ENCODE results near the gene SLBP. TPM values are rescaled to one million over a fixed set of nuclear protein-coding genes. Genes with fewer than 3 reads are reported as not detected.
"Not testable (repeated sequence)": the region's sequence is repeated elsewhere in the genome, so short reads cannot be mapped to it uniquely, and the experiment has no call there.

Gene SLBP
- total RNA-seq, 1 donor from 2014 or later: 60.2 TPM

DNA sequence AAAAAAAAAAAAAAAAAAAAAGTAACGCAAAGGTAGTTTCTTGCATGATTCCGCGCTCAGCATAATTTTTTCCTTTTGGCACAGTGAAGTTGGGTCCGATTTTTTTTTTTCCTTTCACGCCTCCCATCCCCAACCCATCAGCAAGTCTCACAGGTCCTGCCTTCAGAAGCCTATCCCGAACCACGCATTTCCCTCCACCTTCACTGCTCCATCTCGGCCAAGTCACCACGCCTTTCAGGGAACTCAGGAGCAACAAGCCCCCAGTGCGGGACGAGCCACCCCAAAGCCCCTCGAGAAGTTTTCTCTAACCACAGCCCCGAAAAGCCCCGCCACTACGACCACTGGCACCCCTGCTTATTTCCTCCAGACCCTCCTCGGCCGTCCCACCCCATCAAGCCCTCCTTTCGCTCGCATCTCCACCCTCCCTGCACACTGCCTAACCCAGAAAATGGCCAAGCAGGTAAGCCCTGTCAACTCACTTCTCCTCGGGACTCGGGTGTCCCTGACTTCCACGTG, 1.0 kb downstream of the SLBP start:
- no peak for DNase-seq (ENCODE audit: low read depth, low spot score)
- Mint-ChIP-seq H3K9me3 (no peaks in the 10 kb centered on the region), H3K4me3 (peak overlapping the region; percentile 95), H3K36me3 (ENCODE audit: low read depth) (peaks cover 18% of the 10 kb centered on the region), H3K27me3 (ENCODE audit: low read depth) (no peaks in the 10 kb centered on the region), H3K4me1 (peaks cover 46% of the 10 kb centered on the region), H3K27ac (ENCODE audit: unreplicated experiment) (peak overlapping the region; percentile 82)
- TF ChIP-seq, protein P1, sequence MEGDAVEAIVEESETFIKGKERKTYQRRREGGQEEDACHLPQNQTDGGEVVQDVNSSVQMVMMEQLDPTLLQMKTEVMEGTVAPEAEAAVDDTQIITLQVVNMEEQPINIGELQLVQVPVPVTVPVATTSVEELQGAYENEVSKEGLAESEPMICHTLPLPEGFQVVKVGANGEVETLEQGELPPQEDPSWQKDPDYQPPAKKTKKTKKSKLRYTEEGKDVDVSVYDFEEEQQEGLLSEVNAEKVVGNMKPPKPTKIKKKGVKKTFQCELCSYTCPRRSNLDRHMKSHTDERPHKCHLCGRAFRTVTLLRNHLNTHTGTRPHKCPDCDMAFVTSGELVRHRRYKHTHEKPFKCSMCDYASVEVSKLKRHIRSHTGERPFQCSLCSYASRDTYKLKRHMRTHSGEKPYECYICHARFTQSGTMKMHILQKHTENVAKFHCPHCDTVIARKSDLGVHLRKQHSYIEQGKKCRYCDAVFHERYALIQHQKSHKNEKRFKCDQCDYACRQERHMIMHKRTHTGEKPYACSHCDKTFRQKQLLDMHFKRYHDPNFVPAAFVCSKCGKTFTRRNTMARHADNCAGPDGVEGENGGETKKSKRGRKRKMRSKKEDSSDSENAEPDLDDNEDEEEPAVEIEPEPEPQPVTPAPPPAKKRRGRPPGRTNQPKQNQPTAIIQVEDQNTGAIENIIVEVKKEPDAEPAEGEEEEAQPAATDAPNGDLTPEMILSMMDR (conservative IDR thresholded peaks at IDR 0.05): no peak

DNA sequence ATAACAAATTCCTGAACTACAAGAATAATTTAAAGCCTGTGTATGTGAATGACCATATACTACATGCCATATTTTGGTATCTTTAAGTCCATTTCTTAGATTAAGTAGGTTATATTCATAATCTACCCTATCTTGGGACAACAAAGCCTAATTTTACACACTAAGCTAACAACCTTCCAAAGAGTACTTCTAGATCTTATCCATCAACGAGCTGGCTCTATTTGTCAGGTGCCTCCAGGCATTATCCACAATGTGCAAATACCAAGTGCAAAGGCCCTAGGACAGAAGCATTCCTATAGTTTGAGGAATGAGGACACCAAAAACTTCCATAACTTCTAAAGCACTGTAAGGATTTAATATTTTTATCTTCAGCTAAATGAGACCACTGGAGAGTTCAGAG, 3.5 kb downstream of the SLBP start:
- peaks cover 18% of the 10 kb centered on the region for H3K36me3 Mint-ChIP-seq (ENCODE audit: low read depth)
- peaks cover 33% of the 10 kb centered on the region for H3K4me1 Mint-ChIP-seq
- no peaks in the 10 kb centered on the region for H3K9me3 Mint-ChIP-seq
- no peaks in the 10 kb centered on the region for H3K27me3 Mint-ChIP-seq (ENCODE audit: low read depth)
- peak overlapping the region; percentile 95 for H3K4me3 Mint-ChIP-seq
- no peak for DNase-seq (ENCODE audit: low read depth, low spot score)
- TF ChIP-seq, protein P1 (conservative IDR thresholded peaks at IDR 0.05): no peak
- H3K27ac Mint-ChIP-seq (ENCODE audit: unreplicated experiment): no peak overlapping the region

DNA sequence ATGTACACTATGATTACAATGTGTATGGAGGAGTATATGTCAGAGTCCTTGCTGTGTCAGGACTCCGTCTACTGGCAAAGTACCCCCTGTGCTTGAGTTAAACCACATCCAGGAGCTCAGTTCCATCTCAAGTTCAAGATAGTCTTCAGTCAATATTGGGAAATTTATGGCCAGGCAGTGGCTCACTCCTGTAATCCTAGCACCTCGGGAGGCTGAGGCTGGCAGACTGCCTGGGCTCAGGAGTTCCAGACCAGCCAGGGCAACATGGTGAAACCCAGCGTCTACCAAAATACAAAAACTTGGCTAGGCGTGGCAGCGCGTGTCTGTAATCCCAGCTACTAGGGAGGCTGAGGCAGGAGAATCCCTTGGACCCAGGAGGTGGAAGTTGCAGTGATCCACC, 5.8 kb downstream of the SLBP start:
- TF ChIP-seq, protein P1 (conservative IDR thresholded peaks at IDR 0.05): no peak
- Mint-ChIP-seq H3K9me3 (no peaks in the 10 kb centered on the region), H3K27ac (ENCODE audit: unreplicated experiment) (no peak overlapping the region), H3K4me1 (peaks cover 24% of the 10 kb centered on the region), H3K36me3 (ENCODE audit: low read depth) (peaks cover 24% of the 10 kb centered on the region), H3K27me3 (ENCODE audit: low read depth) (no peaks in the 10 kb centered on the region), H3K4me3 (peak overlapping the region; percentile 59)
- no peak for DNase-seq (ENCODE audit: low read depth, low spot score)

DNA sequence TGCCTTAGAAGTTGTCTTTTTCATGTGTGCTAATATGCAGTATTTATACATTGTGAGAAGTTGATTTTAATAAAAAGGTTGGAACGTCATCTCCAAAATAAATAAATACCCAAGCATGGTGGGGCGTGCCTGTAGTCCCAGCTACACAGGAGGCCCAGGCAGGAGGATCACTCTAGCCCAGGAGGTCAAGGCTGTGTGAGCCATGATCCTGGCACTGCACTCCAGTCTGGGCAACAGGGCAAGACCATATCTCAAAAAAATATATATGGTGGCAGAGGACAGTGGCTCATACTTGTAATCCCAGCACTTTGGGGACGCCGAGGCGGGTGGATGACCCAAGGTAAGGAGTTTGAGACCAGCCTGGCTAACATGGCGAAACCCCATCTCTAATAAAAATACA, 6.4 kb downstream of the SLBP start:
- H3K4me1 Mint-ChIP-seq: peaks cover 18% of the 10 kb centered on the region
- H3K9me3 Mint-ChIP-seq: no peaks in the 10 kb centered on the region
- no peak for DNase-seq (ENCODE audit: low read depth, low spot score)
- H3K27ac Mint-ChIP-seq (ENCODE audit: unreplicated experiment): no peak overlapping the region
- TF ChIP-seq, protein P1 (conservative IDR thresholded peaks at IDR 0.05): no peak
- H3K27me3 Mint-ChIP-seq (ENCODE audit: low read depth): no peaks in the 10 kb centered on the region
- peaks cover 22% of the 10 kb centered on the region for H3K36me3 Mint-ChIP-seq (ENCODE audit: low read depth)
- no peak overlapping the region for H3K4me3 Mint-ChIP-seq

DNA sequence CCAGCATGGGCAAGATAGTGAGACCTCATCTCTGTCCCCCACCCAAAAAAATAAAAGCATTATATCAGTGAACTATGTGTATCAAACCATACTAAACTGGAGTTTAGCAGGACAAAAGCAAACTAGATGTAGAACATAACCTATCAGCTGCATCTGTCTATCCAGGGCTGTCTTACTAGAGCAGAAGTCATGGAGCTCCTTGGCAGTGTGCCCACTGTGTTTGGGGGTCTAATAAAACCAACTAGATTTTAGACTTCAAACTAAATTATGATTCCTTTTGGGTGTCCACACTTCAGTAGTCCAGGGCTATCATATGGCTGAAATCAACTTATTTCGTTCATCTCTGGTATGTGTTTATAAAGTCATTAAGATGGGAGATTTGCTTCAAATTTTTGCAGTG, 8.3 kb downstream of the SLBP start:
- no peak for DNase-seq (ENCODE audit: low read depth, low spot score)
- Mint-ChIP-seq H3K4me3 (no peak overlapping the region), H3K36me3 (ENCODE audit: low read depth) (peaks cover 21% of the 10 kb centered on the region), H3K4me1 (peaks cover 8% of the 10 kb centered on the region), H3K27ac (ENCODE audit: unreplicated experiment) (no peak overlapping the region), H3K9me3 (no peaks in the 10 kb centered on the region), H3K27me3 (ENCODE audit: low read depth) (no peaks in the 10 kb centered on the region)
- TF ChIP-seq, protein P1 (conservative IDR thresholded peaks at IDR 0.05): no peak

DNA sequence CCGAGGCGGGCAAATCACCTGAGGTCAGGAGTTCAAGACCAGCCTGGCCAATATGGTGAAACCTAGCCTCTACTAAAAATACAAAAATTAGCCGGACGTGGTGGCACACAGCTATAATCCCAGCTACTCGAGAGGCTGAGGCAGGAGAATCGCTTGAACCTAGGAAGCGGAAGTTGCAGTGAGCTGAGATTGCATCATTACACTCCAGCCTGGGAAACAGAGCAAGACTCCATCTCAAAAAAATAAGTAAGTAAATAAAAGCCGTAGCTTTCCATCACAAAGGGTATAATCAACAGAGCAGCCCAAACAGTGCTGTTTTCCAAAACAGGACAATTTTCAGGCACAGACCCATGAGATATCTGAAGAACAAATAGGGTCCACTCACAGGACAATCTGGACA, 10.4 kb downstream of the SLBP start:
- peaks cover 14% of the 10 kb centered on the region for H3K36me3 Mint-ChIP-seq (ENCODE audit: low read depth)
- H3K9me3 Mint-ChIP-seq; DNase-seq (ENCODE audit: low read depth, low spot score); H3K4me1 Mint-ChIP-seq; H3K27ac Mint-ChIP-seq (ENCODE audit: unreplicated experiment); H3K4me3 Mint-ChIP-seq; H3K27me3 Mint-ChIP-seq (ENCODE audit: low read depth): not testable (repeated sequence)
